ENCODE results near the gene PDE3B. TPM values are rescaled to one million over a fixed set of nuclear protein-coding genes. Genes with fewer than 3 reads are reported as not detected.
"Not testable (repeated sequence)": the region's sequence is repeated elsewhere in the genome, so short reads cannot be mapped to it uniquely, and the experiment has no call there.

PDE3B gene
- total RNA-seq, 1 donor from 2014 or later: 4.0 TPM

DNA sequence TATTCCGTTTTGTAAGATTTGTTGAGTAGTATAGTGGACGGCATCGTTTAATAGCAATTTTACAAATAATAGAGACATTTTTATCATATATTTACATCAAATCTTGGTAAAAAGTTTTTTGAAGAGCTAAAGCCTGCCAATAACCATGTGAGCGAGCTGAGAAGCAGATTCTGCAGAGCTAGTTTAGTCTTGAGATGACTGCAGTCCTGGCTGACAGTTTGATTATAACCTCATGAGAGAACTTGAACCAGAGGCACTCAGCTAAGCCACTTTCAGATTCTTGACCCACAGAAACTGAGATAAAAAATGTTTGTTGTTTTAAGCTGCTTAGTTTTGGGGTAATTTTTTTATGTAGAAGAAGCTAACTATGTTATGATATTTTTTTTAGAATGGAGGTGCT, 78.9 kb downstream of the PDE3B start:
- H3K27ac Mint-ChIP-seq (ENCODE audit: unreplicated experiment): no peak overlapping the region
- H3K4me1 Mint-ChIP-seq (ENCODE audit: unreplicated experiment): no peaks in the 10 kb centered on the region
- TF ChIP-seq, protein P1, sequence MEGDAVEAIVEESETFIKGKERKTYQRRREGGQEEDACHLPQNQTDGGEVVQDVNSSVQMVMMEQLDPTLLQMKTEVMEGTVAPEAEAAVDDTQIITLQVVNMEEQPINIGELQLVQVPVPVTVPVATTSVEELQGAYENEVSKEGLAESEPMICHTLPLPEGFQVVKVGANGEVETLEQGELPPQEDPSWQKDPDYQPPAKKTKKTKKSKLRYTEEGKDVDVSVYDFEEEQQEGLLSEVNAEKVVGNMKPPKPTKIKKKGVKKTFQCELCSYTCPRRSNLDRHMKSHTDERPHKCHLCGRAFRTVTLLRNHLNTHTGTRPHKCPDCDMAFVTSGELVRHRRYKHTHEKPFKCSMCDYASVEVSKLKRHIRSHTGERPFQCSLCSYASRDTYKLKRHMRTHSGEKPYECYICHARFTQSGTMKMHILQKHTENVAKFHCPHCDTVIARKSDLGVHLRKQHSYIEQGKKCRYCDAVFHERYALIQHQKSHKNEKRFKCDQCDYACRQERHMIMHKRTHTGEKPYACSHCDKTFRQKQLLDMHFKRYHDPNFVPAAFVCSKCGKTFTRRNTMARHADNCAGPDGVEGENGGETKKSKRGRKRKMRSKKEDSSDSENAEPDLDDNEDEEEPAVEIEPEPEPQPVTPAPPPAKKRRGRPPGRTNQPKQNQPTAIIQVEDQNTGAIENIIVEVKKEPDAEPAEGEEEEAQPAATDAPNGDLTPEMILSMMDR (IDR thresholded peaks at IDR 0.05; ENCODE audit: unreplicated experiment): no peak
- peaks cover 2% of the 10 kb centered on the region for H3K27me3 Mint-ChIP-seq (ENCODE audit: unreplicated experiment)
- H3K4me3 Mint-ChIP-seq (ENCODE audit: unreplicated experiment): no peak overlapping the region
- H3K36me3 Mint-ChIP-seq (ENCODE audit: low read depth, unreplicated experiment): no peaks in the 10 kb centered on the region
- H3K9me3 Mint-ChIP-seq (ENCODE audit: unreplicated experiment): no peaks in the 10 kb centered on the region
- no peak for DNase-seq (ENCODE audit: low spot score)

DNA sequence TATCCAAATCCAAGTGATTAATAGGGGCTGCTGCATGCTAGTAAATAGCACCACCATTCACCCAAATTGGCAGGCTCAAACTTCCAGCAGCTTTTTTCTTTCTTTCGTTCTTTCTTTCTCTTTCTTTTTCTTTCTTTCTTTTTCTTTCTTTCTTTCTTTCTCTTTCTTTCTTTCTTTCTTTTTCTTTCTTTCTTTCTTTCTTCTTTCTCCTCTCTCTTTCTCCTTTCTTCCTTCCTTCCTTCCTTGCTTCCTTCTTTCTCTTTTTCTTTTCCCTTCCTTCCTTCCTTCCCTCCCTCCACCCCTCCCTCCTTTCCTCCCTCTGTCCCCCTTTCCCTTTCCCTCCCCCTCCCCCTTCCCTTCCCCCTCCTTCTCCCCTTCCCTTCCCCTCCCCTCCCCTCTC, 81.5 kb downstream of the PDE3B start:
- Mint-ChIP-seq H3K27me3 (ENCODE audit: unreplicated experiment) (peaks cover 2% of the 10 kb centered on the region), H3K4me3 (ENCODE audit: unreplicated experiment) (no peak overlapping the region), H3K27ac (ENCODE audit: unreplicated experiment) (no peak overlapping the region), H3K4me1 (ENCODE audit: unreplicated experiment) (peaks cover 3% of the 10 kb centered on the region), H3K36me3 (ENCODE audit: low read depth, unreplicated experiment) (no peaks in the 10 kb centered on the region), H3K9me3 (ENCODE audit: unreplicated experiment) (no peaks in the 10 kb centered on the region)
- no peak for DNase-seq (ENCODE audit: low spot score)
- TF ChIP-seq, protein P1 (IDR thresholded peaks at IDR 0.05; ENCODE audit: unreplicated experiment): no peak

DNA sequence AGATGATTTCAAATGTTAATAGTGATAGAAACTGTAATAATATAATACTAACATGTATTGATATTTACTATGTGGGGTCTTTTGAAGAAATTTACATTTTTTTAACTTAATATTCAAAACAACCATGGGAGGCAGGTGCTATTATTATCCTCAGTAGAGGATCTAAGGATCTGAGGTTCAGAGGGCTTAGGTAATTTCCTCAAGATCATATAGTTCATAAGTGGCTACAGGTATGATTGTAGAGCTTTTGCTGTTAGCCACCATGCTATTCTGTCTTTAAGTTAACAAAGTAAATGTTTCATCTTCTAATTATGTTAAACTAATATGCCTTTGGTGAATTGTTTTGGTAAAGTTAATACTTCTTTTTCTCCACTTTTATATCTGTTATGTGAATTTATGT, 83.6 kb downstream of the PDE3B start:
- TF ChIP-seq, protein P1 (IDR thresholded peaks at IDR 0.05; ENCODE audit: unreplicated experiment): no peak
- Mint-ChIP-seq H3K9me3 (ENCODE audit: unreplicated experiment) (no peaks in the 10 kb centered on the region), H3K4me3 (ENCODE audit: unreplicated experiment) (no peak overlapping the region), H3K27ac (ENCODE audit: unreplicated experiment) (no peak overlapping the region), H3K4me1 (ENCODE audit: unreplicated experiment) (peaks cover 3% of the 10 kb centered on the region), H3K36me3 (ENCODE audit: low read depth, unreplicated experiment) (no peaks in the 10 kb centered on the region), H3K27me3 (ENCODE audit: unreplicated experiment) (peaks cover 2% of the 10 kb centered on the region)
- no peak for DNase-seq (ENCODE audit: low spot score)

DNA sequence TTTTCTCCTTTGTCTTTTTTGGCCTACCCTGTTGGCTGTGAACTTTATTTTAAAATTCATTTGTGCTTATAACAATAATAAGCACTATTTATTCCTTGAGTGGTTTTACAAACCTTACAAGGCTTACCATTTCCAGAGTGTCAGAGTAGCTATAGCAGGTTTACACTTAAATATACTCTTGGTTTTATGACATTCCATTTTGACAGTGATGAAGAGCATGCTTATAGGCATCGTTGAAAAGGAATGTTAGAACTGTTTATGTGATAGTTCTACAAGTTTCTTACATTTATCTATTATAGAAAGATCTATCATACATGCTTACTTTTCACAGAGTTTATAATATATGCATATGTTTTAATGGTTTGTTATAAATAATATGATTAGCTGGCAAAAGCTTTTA, 84.1 kb downstream of the PDE3B start:
- H3K9me3 Mint-ChIP-seq (ENCODE audit: unreplicated experiment): no peaks in the 10 kb centered on the region
- H3K36me3 Mint-ChIP-seq (ENCODE audit: low read depth, unreplicated experiment): no peaks in the 10 kb centered on the region
- H3K27me3 Mint-ChIP-seq (ENCODE audit: unreplicated experiment): peaks cover 2% of the 10 kb centered on the region
- peaks cover 3% of the 10 kb centered on the region for H3K4me1 Mint-ChIP-seq (ENCODE audit: unreplicated experiment)
- TF ChIP-seq, protein P1 (IDR thresholded peaks at IDR 0.05; ENCODE audit: unreplicated experiment): no peak
- H3K27ac Mint-ChIP-seq (ENCODE audit: unreplicated experiment): no peak overlapping the region
- no peak overlapping the region for H3K4me3 Mint-ChIP-seq (ENCODE audit: unreplicated experiment)
- DNase-seq (ENCODE audit: low spot score): no peak

DNA sequence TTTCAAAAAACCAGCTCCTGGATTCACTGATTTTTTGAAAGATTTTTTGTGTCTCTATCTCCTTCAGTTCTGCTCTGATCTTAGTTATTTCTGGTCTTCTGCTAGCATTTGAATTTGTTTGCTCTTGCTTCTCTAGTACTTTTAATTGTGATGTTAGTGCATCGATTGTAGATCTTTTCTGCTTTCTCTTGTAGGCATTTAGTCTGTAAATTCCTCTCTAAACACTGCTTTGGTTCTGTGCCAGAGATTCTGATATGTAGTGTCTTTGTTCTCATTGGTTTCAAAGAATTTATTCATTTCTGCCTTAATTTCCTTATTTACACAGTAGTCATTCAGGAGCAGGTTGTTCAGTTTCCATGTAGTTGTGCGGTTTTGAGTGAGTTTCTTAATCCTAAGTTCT, 96.9 kb downstream of the PDE3B start:
- H3K9me3 Mint-ChIP-seq (ENCODE audit: unreplicated experiment); H3K27ac Mint-ChIP-seq (ENCODE audit: unreplicated experiment); DNase-seq (ENCODE audit: low spot score); H3K4me3 Mint-ChIP-seq (ENCODE audit: unreplicated experiment); H3K36me3 Mint-ChIP-seq (ENCODE audit: low read depth, unreplicated experiment); H3K27me3 Mint-ChIP-seq (ENCODE audit: unreplicated experiment); H3K4me1 Mint-ChIP-seq (ENCODE audit: unreplicated experiment): not testable (repeated sequence)

DNA sequence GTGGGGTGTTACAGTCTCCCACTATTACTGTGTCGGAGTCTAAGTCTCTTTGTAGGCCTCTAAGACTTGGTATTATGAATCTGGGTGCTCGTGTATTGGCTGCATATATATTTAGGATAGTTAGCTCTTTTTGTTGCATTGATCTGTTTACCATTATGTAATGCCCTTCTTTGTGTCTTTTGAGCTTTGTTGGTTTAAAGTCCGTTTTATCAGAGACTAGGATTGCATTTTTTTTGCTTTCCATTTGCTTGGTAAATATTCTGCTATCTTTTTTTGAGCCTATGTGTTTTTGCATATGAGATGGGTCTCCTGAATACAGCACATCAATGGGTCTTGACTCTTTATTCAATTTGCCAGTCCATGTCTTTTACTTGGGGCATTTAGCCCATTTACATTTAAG, 97.6 kb downstream of the PDE3B start:
- Mint-ChIP-seq H3K4me3 (ENCODE audit: unreplicated experiment) (no peak overlapping the region), H3K27me3 (ENCODE audit: unreplicated experiment) (no peaks in the 10 kb centered on the region)

More for the DNA sequence above, 97.6 kb downstream of the PDE3B start:
- Mint-ChIP-seq H3K9me3 (ENCODE audit: unreplicated experiment) (no peaks in the 10 kb centered on the region), H3K36me3 (ENCODE audit: low read depth, unreplicated experiment) (no peaks in the 10 kb centered on the region), H3K4me1 (ENCODE audit: unreplicated experiment) (no peaks in the 10 kb centered on the region), H3K27ac (ENCODE audit: unreplicated experiment) (no peak overlapping the region)
- DNase-seq (ENCODE audit: low spot score): no peak
- TF ChIP-seq, protein P1 (IDR thresholded peaks at IDR 0.05; ENCODE audit: unreplicated experiment): no peak
